GM10248 (cell line): ENCODE measurements around the gene MCCD1.

ENCODE experiments used
- CTCF ChIA-PET: fragments of 300-600 bp; sonication (Branson Sonifier 250); formaldehyde crosslinking; extraction: SDS; loops from one replicate; lab custom pipeline; 2021; ENCODE audit warnings: antibody characterized with exemption; lab: Yijun Ruan, JAX
- POLR2A ChIA-PET: fragments of 350-650 bp; sonication (Branson Sonifier 250); formaldehyde crosslinking; extraction: SDS; loops from one replicate; lab custom pipeline; 2020; ENCODE audit warnings: antibody characterized with exemption; lab: Yijun Ruan, JAX
- DNase-seq: peaks from one replicate; pipeline ENCODE4 v3.0.0; 2012; ENCODE audit errors: extremely low spot score
- TF ChIP-seq, protein P1 (sequence below): IDR thresholded peaks from 2 replicates; pipeline ENCODE4 v1.5.1; 2012; ENCODE audit warnings: mild to moderate bottlenecking, low read depth; ENCODE audit errors: extremely low read depth, missing control alignments, control extremely low read depth

Gene MCCD1

GRCh38 chr6:31531162-31531561 is 2.4 kb downstream of the MCCD1 start:
- ChIA-PET POLR2A (interaction anchor here (0.6 to 2.1 kb wide), 3 partner anchors 10 to 299 kb away, joined by 5 to 7 read pairs (median 6); partner anchors contain the start of genes DDX39B and NFKBIL1), CTCF (interaction anchor here (0.9 to 2.2 kb wide), 4 partner anchors 10 to 67 kb away, joined by 3 to 7 read pairs (median 4); partner anchors contain the start of gene DDX39B)
- DNase-seq: no peak

DNA sequence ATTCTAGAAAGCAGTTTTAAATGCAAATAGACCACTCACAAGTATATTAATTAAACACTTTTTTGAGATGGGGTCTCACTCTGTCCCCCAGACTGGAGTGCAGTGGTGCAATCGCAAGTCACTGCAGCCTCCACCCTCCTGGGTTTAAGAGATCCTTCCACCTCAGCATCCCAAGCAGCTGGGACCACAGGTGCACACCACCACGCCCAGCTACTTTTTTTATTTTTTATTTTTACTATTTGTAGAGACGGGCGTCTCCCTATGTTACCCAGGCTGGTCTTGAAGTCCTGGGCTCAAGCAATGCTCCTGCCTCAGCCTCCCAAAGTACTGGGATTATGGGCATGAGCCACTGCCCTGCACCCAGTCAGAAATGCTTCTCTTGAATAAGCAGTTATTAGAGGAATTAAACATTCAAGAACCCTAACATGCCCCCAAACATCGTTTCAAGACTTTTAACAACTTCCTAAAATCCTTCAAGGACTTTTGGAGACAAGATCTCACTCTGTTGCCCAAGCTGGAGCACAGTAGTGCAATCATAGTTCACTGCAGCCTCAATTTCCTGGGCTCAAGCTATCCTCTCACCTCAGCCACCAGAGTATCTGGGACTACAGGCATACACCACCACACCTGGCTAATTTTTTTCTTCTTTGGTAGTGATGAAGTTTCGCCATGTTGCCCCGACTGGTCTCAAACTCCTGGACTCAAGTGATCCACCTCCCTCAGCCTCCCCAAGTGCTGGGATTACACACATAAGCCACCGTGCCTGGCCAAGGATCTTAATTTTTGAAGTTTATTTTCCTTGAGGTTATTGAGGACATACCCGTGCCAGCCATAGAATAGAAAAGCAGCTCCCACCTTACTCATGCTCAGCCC is 3.2 kb downstream of the MCCD1 start:
- POLR2A ChIA-PET: interaction anchor here (0.6 to 2.1 kb wide), 5 partner anchors 9 to 606 kb away, joined by 3 to 9 read pairs (median 6); partner anchors contain the start of genes DDX39B and NFKBIL1
- TF ChIP-seq, protein P1, sequence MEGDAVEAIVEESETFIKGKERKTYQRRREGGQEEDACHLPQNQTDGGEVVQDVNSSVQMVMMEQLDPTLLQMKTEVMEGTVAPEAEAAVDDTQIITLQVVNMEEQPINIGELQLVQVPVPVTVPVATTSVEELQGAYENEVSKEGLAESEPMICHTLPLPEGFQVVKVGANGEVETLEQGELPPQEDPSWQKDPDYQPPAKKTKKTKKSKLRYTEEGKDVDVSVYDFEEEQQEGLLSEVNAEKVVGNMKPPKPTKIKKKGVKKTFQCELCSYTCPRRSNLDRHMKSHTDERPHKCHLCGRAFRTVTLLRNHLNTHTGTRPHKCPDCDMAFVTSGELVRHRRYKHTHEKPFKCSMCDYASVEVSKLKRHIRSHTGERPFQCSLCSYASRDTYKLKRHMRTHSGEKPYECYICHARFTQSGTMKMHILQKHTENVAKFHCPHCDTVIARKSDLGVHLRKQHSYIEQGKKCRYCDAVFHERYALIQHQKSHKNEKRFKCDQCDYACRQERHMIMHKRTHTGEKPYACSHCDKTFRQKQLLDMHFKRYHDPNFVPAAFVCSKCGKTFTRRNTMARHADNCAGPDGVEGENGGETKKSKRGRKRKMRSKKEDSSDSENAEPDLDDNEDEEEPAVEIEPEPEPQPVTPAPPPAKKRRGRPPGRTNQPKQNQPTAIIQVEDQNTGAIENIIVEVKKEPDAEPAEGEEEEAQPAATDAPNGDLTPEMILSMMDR: no peak
- CTCF ChIA-PET: interaction anchor here (0.9 to 2.2 kb wide), 4 partner anchors 9 to 67 kb away, joined by 3 to 7 read pairs (median 4); partner anchors contain the start of gene DDX39B
- no peak for DNase-seq

More at GRCh38 chr6:31531162-31531561, 2.4 kb downstream of the MCCD1 start:
- TF ChIP-seq, protein P1: no peak

DNA sequence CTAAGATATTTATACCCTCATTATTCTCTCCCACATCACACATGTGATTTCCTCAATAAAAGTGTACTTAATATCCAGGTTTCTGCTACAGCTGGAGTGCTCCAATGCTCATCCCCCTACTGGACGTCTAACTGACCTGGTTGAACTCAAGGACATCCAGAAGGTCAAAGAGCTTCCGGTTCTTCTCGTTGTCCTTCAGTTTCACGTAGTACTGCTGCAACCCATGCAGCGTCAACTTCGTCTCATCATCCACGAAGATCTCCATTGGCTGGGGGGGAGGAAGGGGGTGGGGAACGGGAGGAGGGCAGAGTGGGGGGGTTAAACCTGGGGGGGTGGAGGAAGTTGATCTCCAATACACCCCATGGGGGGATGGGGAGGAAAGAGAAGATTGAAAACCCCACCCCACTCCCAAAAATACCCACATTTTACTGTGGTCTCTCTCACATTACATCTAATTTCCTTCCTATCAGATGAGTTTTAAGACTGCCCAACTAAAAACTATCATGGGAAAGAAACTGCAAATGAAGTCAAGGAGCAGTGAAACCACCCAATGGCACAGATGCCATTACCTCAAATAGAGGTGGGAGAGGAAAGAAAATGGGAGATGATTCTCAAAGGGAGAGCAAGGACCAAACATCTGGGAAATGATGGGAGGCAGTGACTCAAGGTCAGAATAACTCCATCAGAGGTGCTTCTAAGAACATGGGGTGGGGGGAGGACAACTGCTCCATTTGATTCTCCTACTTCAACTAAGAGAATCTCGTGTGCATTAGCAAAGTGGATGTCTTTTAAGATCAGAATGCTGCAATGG is 4.1 kb downstream of the MCCD1 start:
- CTCF ChIA-PET: interaction anchor here (2.2 kb wide), 1 partner anchor 8 kb away, joined by 7 read pairs; the partner anchor contains the start of gene DDX39B

GRCh38 chr6:31533455-31533841 is 4.7 kb downstream of the MCCD1 start:
- POLR2A ChIA-PET: no interaction called here
- DNase-seq: no peak
- TF ChIP-seq, protein P1: no peak
- CTCF ChIA-PET: interaction anchor here (0.7 to 1.2 kb wide), 2 partner anchors 13 to 18 kb away, joined by 3 to 5 read pairs; partner anchors contain the start of gene ATP6V1G2

More for the DNA sequence above, 4.1 kb downstream of the MCCD1 start:
- DNase-seq: no peak
- TF ChIP-seq, protein P1: no peak
- POLR2A ChIA-PET: interaction anchor here (0.6 to 2.1 kb wide), 2 partner anchors 9 to 62 kb away, joined by 3 to 7 read pairs; partner anchors contain the start of gene DDX39B

DNA sequence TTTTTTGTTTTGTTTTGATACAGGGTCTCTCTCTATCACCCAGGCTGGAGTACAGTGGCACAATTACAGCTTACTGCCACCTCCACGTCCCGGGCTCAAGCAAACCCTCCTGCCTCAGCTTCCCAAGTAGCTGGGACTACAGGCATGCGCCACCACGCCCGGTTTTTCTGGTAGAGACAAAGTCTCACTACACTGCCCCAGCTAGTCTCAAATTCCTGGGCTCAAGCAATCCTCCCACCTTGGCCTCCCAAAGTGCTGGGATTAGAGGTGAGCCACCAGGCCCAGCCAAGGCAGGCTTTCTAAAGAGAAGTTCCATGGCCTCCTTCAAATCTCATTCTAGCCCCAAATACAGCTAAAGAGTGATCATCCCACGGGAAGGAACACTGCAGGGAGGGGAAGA is 5.2 kb downstream of the MCCD1 start:
- TF ChIP-seq, protein P1: no peak
- CTCF ChIA-PET: interaction anchor here (0.7 to 1.3 kb wide), 4 partner anchors 9 to 17 kb away, joined by 3 to 5 read pairs (median 3); partner anchors contain the start of gene ATP6V1G2
- DNase-seq: no peak
- POLR2A ChIA-PET: interaction anchor here (1.5 kb wide), 1 partner anchor 65 kb away, joined by 4 read pairs; no protein-coding TSS in a partner anchor
